Nephron progenitor cell (in vitro differentiated cells): Measurements from ENCODE around the gene HAGHL.

Experiments used
- DNase-seq: peaks from one replicate; pipeline ENCODE4 v3.0.0; 2021
- H3K27ac Mint-ChIP-seq: 2 replicates; pipeline ENCODE4 v1.8.0; 2021; ENCODE audit warnings: mild to moderate bottlenecking, moderate library complexity, mixed read lengths
- H3K27me3 Mint-ChIP-seq: 2 replicates; pipeline ENCODE4 v1.8.0; 2021; ENCODE audit warnings: mild to moderate bottlenecking, low read depth, mixed read lengths; ENCODE audit not compliant: poor library complexity
- H3K36me3 Mint-ChIP-seq: 2 replicates; pipeline ENCODE4 v1.8.0; 2021; ENCODE audit warnings: low read depth, mixed read lengths
- H3K4me1 Mint-ChIP-seq: 2 replicates; pipeline ENCODE4 v1.8.0; 2021; ENCODE audit warnings: mixed read lengths
- H3K4me3 Mint-ChIP-seq: 2 replicates; pipeline ENCODE4 v1.8.0; 2021; ENCODE audit warnings: mild to moderate bottlenecking, moderate library complexity, mixed read lengths
- H3K9me3 Mint-ChIP-seq: 2 replicates; pipeline ENCODE4 v1.8.0; 2021; ENCODE audit warnings: mild to moderate bottlenecking, moderate library complexity, mixed read lengths
- CTCF ChIP-seq: fragments of 200-600 bp; sonication (generic); IDR thresholded peaks from 2 replicates; pipeline ENCODE4 v1.5.0; 2021; ENCODE audit warnings: antibody characterized with exemption

The HAGHL gene

GRCh38 chr16:714558-715476 is 12.1 kb upstream of the HAGHL start, which contains the start of gene METRN:
Gene METRN (plus strand): TSS chr16:715118. CDS start chr16:715290, 172 bp downstream.
- TF ChIP-seq CTCF: no peak
- H3K9me3 Mint-ChIP-seq: no peaks in the 10 kb centered on the region
- peaks cover 30% of the 10 kb centered on the region for H3K4me1 Mint-ChIP-seq
- H3K4me3 Mint-ChIP-seq: peak within 1 kb of the TSS; percentile 80
- no peaks in the 10 kb centered on the region for H3K36me3 Mint-ChIP-seq
- no peak within 1 kb of the TSS for H3K27ac Mint-ChIP-seq
- peaks cover 34% of the 10 kb centered on the region for H3K27me3 Mint-ChIP-seq
- peak; percentile 99 for DNase-seq

GRCh38 chr16:715477-716199 is 11.3 kb upstream of the HAGHL start:
- DNase-seq: peak; percentile 73
- peaks cover 32% of the 10 kb centered on the region for H3K4me1 Mint-ChIP-seq
- H3K4me3 Mint-ChIP-seq: peak overlapping the region; percentile 80
- no peak for TF ChIP-seq CTCF
- no peak overlapping the region for H3K27ac Mint-ChIP-seq
- H3K27me3 Mint-ChIP-seq: peaks cover 30% of the 10 kb centered on the region
- no peaks in the 10 kb centered on the region for H3K36me3 Mint-ChIP-seq
- no peaks in the 10 kb centered on the region for H3K9me3 Mint-ChIP-seq

GRCh38 chr16:716200-716568 is 10.7 kb upstream of the HAGHL start:
- Mint-ChIP-seq H3K4me1 (peaks cover 32% of the 10 kb centered on the region), H3K4me3 (peak overlapping the region; percentile 80), H3K27me3 (peaks cover 28% of the 10 kb centered on the region), H3K27ac (no peak overlapping the region), H3K36me3 (no peaks in the 10 kb centered on the region), H3K9me3 (no peaks in the 10 kb centered on the region)
- peak; percentile 81 for DNase-seq
- no peak for TF ChIP-seq CTCF

GRCh38 chr16:716768-717325 is 10.1 kb upstream of the HAGHL start:
- Mint-ChIP-seq H3K4me1 (peaks cover 32% of the 10 kb centered on the region), H3K9me3 (no peaks in the 10 kb centered on the region), H3K27ac (no peak overlapping the region), H3K27me3 (peaks cover 21% of the 10 kb centered on the region), H3K4me3 (peak overlapping the region; percentile 80), H3K36me3 (no peaks in the 10 kb centered on the region)
- no peak for TF ChIP-seq CTCF
- DNase-seq: no peak

- H3K27me3 Mint-ChIP-seq: peaks cover 15% of the 10 kb centered on the region
- H3K36me3 Mint-ChIP-seq: no peaks in the 10 kb centered on the region
- H3K4me3 Mint-ChIP-seq: no peak overlapping the region
- peaks cover 30% of the 10 kb centered on the region for H3K4me1 Mint-ChIP-seq
- TF ChIP-seq CTCF: no peak
- no peak overlapping the region for H3K27ac Mint-ChIP-seq
- no peak for DNase-seq
- H3K9me3 Mint-ChIP-seq: no peaks in the 10 kb centered on the region
Measured at GRCh38 chr16:717450-718245, 9.3 kb upstream of the HAGHL start.
